HuH-7 (cell line): ENCODE results near the gene IP6K1.
"Not testable (repeated sequence)": the region's sequence is repeated elsewhere in the genome, so short reads cannot be mapped to it uniquely, and the experiment has no call there.

Experiments used
- DNase-seq: peaks from one replicate; pipeline ENCODE4 v3.0.0; 2011; ENCODE audit warnings: low spot score

The IP6K1 gene

DNA sequence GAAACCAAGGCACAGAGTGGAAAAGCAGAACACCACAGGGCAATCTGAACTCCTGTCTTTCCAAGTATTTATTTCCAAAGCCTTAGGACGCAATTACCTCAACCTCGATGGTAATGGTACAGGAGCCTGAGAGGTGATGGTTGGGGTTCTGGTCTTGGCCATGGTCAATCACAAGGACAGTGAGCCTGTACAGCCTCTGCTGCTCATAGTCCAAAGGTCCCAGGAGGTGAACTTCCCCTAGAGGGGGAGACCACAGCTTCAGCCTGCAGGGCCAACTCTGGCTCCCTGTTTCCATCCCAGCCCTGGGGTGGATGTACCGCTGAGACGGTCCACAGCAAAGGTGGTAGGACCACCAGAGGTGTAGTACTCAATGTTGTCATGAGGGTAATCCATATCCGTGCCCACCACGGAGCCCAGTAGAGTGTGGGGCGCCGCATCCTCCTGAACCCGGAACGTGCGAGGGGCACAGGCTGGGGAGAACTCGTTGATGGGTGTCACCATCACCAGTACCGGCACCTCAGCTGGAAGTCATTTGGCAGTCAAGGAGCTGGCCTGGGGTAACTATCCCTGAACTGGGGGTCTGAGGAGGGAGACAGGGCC, 7.2 kb upstream of the IP6K1 start:
- DNase-seq = no peak

DNA sequence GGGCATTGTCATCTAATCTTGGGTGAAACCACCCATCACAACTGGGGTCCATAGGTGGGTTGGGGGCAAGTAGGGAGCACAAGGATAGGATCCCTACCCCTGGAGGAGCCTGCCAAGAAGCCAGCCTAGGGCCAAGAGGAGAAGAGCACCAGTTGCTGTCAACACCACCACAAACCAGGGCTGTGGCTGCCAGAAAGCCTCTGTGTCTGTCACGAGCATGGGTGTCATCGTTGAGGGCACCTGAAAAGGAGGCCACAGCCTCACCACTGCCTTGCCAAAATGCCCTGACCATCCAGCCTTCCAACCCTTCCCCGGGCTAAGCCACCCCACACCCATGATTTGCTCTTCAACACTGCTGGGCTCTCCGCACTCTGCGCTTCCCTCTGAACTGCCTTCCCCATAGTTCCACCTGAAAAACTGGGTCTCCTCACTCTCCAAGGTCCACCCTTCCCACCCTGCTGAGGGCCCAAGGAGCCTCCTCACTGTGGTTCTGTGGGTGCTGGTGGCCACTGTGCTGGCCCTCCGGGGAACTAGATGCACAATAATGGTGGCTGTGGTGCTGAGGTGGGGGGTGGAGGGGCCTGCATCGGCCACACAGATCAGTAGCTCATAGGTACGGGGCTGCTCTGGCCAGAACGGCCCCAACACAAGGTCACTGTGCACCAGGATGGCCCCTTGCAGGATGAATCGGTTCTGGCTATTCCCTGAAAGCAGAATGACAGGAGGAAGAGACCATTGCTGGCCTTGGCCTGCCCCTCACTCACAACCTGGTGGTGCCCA, 6.2 kb upstream of the IP6K1 start:
- DNase-seq = no peak

DNA sequence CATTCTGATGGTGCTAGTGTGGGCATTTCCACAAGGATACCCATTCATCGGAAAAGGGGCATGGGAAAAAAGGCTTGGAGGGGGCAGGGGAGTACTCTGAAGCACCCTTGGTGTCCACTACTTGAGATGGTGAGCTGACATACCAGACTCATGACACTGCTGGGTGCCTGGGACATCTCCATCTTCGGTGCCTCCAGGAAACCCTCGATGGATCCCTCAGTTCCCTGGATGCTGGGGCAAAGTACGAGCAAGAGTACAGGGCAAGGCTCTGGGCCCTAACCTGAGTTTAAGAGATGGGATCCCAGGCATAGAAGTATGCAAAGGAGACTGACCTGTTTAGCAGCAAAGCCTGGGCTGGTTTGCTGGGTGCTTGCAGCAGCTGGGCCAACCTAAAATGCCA, 5.2 kb upstream of the IP6K1 start:
- DNase-seq = no peak

DNA sequence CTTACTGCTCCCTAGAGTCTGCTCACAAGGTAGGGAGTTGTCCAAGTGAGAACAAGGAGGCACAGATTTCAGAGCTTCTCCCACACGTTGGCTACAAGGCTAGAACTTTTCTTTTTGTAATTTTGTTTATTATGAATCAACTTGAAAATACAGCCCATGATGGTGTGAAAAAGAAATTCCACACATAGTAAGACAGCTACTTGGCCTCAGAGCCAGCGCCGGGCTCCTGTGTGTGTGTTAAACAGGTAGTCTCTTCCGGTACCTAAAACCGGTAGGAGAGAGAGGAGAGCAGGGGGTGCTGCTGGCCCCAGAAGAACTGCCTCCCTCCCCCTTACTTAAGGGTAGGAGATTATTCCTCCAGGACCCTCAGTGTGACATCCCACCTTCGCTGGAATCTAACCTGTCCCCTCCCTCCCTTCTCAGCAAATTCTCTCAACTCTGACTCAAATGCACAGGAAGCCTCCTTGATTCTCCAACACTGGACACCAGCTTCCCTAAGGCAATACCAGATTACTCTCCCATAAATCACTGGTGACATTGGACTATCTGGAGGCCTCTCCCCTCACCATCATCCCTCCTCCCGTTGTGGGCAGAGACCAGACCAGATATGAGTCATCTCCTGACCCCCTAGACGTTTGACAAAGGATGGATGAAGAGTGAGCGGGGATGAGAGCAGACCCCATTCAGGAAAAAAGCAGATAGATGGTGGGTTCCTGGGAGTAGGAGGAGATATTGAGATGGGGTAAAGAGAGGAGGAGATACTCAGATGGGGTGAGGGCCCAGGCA, 4.5 kb upstream of the IP6K1 start:
- no peak for DNase-seq

GRCh38 chr3:49788056-49788455, 1.7 kb upstream of the IP6K1 start:
- no peak for DNase-seq

DNA sequence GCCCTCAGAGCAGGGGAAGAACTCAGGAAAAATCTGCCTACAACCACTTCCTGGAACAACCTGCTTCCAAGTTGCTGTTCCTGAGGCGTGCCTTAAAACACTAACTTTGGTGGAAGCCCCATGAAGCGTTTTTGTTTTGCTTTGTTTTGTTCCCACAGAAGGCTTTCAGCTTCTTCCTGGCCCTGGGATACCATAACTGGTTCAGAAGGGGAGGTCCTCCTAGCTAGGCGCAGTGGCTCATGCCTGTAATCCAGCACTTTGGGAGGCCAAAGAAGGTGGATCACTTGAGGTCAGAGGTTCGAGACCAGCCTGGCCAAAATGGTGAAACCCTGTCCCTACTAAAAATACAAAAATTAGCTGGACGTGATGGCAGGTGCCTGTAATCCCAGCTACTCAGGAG, 1.2 kb upstream of the IP6K1 start:
- no peak for DNase-seq

- DNase-seq = no peak
Observed at GRCh38 chr3:49787182-49787464, 781 bp upstream of the IP6K1 start.

DNA sequence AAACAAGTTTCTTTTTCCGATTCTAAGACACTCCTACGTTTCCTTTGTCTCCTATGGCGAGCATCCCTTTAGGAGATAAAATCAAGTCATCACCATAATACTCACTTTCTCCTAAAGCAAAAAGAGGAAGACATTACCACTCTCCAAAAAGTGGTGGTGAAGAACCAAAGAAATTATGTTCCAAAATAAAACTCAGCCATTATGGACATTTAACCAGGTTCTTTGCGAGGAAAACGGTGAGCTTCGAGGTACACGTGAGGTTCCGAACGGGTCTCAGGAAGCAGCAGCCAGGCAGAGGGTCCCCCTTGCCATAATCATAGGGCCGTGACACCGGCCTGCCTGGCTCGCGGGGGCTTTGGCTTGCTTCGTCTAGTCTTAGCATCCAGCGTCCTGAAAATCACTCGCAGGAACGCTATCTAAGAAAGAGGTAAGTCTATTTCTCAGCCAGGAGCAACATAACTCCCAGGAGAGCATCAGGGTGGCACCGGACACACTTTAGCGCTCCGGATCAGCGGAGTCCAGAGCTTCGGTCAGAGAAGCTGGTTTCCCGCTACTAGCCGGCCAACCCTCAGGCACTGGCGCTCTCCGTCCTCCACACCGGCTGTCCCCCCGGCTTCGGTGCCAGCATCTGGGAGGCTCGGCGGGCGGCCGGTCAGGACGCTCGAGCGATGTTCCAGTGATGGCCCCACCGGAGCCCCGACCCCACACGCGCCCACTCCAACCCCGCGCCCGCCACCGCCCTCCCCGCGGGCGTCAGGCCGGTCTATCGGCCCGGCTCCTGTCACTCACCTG, 581 bp downstream of the IP6K1 start:
- peak; percentile 40 for DNase-seq

DNA sequence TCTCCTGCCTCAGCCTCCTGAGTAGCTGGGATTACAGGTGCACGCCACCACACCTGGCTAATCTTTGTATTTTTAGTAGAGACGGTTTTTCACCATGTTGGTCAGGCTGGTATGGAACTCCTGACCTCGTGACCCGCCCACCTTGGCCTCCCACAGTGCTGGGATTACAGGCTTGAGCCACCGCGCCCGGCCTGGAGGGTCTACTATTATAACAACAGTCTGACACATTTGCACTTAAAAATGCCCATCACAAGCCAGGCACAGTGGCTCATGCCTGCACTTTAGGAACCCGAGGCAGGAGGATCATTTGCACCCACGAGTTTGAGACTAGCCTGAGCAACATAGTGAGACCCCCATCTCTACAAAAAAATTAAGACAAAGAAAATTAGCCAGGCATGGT, 4.1 kb downstream of the IP6K1 start:
- not testable (repeated sequence) for DNase-seq

GRCh38 chr3:49781415-49782199, 4.7 kb downstream of the IP6K1 start:
- no peak for DNase-seq

- DNase-seq = not testable (repeated sequence)
Observed at GRCh38 chr3:49780975-49781365, 5.4 kb downstream of the IP6K1 start.

DNA sequence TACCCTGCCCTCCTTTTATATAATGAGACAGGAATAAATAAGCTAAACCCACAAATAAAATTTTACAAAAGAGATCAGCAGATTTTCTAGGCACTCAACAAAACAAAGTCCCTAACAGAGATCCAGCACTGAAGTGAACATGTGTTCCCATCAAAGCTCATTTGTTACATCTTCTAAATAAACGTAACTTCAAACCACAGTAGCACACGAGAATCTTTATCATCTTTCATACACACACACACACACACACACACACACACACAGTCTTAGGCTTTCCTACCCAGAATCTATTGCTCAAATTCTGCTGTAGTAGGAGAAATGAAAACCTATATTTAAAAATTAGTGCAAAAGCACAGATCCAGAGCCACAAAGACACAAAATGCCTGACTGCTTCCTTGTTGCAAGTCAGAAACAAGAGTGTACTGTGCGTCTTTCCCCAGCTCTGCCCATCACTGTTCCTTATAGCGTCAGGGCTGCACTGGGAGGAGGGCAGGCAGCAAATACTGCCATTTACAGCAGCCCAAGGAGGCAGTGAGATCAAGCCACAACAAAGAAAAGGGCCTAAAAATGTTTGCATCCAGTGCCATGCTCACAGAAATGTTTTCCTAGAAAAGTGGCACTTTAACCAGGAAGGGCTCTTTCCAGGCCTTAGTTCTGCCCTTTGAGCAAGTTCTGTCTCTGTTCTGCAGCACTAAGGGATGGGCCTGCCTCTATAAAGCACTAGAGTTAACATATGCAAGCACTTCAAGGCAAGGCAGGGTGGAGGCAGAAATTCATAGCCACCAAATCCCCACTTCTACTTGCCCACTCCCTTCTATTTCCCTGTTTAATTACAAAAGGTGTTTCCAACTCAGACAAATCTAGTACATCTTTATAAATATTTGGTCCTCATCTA, 6.0 kb downstream of the IP6K1 start:
- no peak for DNase-seq

DNA sequence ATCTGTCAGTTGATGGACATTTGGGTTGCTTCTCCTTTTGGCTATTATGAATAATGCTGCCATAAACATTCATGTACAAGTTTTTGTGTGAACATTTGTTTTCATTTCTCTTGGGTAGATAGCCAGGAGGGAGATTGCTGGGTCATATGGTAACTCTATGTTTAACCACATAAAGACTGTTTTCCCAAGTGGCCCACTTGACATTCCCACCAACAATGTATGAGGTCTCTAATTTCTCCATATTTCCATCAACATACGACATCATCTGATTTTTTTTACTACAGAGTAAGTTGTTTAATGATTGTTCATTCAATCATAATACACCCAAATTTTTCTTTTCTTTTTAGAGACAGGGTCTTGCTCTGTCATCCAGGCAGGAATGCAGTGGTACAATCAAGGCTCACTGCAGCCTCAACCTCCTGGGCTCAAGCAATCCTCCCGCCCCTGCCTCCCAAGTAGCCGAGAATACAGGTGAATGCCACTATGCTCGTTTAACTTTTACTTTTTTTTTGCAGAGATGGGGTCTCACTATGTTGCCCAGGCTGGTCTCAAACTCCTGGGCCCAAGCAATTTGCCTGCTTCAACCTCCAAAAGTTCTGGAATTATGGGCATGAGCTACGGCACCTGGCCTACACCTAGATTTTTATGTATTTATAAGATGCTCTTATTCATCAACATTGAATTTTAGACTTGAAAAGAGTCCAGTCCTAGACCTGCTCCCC, 6.8 kb downstream of the IP6K1 start:
- DNase-seq = no peak

DNA sequence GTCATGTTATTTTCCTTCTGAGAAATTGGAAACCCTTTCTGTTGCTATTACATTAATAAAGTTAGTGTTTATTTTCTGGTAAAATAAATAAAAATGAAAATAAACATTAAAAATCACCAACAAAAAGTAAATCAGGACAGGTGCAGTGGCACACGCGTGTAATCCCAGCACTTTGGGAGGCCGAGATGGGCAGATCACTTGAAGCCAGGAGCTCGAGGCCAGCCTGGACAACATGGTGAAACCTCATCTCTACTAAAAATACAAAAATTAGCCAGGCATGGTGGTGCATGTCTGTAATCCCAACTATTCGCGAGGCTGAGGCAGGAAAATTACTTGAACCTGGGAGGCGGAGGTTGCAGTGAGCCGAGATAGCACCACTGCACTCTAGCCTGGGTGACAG, 10.2 kb downstream of the IP6K1 start:
- DNase-seq = not testable (repeated sequence)

DNA sequence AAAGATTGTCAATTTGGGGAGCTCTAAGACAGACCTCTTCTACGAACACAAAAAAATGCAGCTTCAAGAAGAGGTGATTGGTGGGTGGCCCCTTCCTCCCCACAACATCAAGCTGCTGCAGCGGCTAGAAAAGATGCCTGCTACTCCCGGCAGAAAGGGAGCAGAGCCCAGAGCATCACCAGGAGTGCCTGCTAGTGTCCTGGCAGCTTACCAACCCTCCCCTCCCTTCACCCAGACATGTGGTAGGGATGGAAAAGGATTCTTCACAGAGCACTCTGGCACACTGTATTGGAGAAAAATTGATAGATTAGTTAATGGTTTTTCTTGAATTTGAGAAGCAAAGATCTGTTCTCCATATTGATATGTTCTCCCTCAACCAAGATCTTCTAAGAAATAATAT, 10.8 kb downstream of the IP6K1 start:
- DNase-seq = no peak

DNA sequence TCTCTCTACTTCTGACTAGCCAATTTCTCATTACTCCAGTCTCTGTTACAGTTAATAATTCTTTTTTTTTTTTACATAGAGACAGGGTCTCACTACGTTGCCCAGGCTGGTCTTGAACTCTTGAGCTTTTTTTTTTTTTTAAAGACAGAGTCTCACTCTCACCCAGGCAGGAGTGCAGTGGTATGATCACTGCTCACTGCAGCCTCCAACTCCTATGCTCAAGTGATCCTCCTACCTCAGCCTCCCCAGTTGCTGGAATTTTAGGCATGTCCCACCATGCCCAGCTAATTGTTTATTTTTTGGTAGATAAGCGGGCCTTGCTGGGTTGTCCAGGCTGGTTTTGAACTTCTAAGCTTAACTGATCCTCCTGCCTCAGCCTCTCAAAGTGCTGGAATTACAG, 13.6 kb downstream of the IP6K1 start:
- DNase-seq = no peak

DNA sequence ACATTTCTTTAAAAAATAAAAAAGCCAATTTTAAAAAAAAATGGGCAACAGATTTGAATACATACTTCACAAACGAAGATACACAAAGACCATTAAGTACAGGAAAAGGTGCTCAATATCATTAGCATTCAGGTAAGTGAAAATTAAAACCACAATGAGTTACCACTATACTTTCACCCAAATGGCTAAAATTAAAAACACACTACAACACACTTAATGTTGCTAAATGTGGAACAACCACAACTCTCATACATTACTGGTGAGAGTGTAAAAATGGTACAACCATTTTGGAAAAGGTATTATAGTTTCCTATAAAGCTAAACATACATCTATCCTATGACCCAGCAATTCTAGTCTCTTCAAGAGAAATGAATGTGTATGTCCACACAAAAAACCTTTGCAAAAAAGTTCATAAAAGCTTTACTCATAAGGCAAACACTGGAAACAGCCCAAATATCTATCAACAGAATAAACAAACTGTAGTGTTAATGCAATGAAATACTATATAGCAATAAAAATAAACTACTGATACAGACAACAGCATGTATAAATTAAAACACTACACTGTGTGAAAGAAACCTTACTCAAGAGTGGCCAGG, 14.9 kb downstream of the IP6K1 start:
- DNase-seq = no peak

GRCh38 chr3:49769926-49770325, 16.4 kb downstream of the IP6K1 start:
- no peak for DNase-seq

GRCh38 chr3:49769286-49769915, 16.9 kb downstream of the IP6K1 start:
- DNase-seq = no peak
